Muscle of arm (tissue), 12 donors: ENCODE data around the gene TSSK1B. TPM values are rescaled to one million over a fixed set of nuclear protein-coding genes. Genes with fewer than 3 reads are reported as not detected.
"Not testable (repeated sequence)": the region's sequence is repeated elsewhere in the genome, so short reads cannot be mapped to it uniquely, and the experiment has no call there.

Source experiments
- DNase-seq: peaks from one replicate; pipeline ENCODE4 v3.0.0-alpha.2; 2013
- polyA plus RNA-seq, 12 donors: library from polyadenylated mRNA; unstranded; fragments of 120-200 nt; gene quantifications; one replicate each; pipeline ENCODE4 v1.2.1, GENCODE V29; 2013; ENCODE audit not compliant: insufficient read length in 12 of 12

The TSSK1B gene
- polyA plus RNA-seq, 12 donors, result 0.13 TPM; not detected in 11

DNA sequence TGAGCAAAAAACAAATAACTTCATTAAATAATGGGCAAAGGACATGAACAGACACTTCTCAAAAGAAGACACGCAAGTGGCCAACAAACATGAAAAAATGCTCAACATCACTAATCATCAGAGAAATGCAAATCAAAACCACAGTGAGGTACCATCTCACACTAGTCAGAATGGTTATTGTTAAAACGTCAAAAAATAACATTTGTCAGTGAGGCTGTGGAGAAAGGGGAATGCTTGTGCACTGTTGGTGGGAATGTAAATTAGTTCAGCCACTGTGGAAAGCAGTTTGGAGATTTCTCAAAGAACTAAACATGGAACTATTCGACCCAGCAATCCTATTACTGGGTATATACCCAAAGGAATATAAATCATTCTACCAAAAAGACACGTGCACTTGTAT is 36.8 kb downstream of the TSSK1B start:
- not testable (repeated sequence) for DNase-seq

DNA sequence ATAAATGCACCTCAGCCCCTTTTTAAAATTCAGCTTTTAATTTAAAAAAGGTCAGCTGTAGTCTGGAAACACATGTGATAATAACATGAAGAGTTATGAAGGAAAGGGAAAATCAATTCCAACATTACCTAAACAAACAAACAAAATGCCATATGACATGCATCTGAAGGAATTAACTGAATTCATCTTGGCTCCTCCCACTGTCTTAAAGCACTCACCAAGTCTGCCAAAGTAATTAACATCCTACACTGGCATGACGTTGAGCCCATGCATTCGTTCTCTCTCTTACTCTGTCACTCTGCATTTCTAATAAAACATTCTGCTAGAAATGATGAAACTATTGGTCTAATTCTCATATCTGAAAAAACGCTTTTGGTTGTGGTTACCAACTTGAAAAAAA is 37.7 kb downstream of the TSSK1B start:
- DNase-seq, result no peak

DNA sequence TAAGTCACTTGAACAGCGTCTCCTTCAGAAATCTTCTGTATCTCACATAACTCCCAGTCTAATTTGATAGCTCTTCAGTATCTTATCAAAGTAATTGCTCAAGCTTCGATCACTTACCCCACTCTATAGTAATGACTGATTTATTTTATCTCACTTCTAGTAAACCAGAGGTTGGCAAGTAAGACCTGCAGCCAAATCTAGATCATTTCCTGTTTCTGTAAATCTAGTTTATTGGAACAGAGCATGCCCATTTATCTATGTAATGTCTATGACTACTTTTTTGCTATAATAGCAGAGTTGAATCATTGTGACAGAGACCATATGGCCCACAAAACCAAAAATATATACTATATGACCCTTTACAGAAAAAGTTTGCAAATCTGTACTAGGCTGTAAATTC is 40.1 kb downstream of the TSSK1B start:
- no peak for DNase-seq

DNA sequence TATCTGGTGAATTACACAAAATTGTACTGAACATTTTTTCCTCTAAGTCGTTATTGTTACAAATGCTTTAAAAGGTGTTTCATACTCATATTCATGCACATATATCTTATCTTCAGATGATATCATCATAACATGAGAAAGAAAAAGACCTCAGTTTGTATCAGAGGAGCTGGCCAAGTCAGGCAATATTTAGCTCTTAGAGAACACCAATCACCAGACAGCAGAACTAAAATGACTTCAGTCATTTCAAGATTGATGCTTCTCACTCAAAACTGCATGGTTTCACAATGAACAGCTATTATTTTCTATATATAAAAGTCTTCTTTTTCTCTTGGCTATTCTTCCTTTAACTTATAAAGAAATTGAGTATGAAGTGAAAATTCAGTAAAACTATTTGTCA is 44.6 kb downstream of the TSSK1B start:
- DNase-seq, result no peak

DNA sequence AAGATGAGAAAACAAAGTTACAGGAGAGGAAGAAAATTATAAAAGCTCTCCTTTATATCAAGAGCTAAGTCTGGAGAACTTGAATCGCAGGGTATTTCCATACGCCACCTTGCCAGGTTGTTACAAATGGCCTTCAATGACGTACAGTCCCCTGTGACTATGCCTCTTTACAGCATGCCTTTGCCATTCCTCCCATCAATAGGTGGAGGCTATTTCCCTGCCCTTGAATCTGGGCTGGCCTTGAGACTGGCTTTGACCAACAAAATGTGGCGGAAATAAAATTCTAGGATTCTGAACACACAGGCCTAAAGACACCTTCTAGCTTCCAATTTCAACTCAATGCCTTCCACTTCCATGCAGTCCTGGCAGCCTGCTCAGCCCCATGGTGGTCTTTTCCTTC is 45.7 kb downstream of the TSSK1B start:
- DNase-seq, result no peak

DNA sequence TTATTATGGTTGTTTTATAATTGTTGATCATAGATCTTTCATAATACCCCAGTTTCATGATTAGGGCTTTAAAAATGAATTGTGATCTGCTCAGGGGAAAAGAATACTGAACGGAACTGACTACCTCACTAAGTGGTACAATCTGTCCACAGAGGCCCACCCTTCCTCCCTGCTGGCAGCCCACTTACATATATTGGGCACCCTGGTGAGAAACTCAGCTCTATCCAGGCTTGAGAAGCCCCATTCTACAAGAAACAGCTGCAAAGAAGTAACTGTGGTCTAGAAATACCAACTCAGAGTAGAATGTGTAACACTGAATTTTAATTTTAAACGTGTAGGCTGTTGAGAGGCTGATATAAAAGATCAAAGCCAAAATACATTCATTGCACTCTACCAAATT is 46.9 kb downstream of the TSSK1B start:
- DNase-seq, result no peak

DNA sequence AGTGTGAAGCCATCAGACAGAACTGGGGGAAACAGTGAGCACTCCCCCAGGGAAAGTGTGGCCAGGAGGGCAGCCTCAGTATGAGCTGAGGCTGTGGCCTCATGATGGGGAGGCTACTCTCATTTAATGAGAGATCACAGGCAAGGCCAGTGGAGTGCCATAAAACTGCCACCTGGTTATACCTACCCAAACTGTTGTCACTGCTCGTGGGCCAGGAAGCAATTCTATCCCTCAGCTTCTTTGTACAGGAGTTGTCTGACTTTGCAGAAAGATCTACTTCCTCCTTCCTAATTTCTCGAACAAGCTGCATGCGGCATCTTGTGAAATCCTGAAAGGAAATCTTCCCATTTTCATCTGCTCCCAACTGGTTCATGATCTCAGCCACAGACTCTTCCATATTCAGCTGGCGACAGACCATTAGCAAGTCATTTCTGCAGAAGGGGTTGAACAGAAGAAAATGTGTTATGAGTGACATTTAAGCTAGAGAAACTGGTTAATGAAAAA is 50.0 kb downstream of the TSSK1B start:
- DNase-seq, result no peak

DNA sequence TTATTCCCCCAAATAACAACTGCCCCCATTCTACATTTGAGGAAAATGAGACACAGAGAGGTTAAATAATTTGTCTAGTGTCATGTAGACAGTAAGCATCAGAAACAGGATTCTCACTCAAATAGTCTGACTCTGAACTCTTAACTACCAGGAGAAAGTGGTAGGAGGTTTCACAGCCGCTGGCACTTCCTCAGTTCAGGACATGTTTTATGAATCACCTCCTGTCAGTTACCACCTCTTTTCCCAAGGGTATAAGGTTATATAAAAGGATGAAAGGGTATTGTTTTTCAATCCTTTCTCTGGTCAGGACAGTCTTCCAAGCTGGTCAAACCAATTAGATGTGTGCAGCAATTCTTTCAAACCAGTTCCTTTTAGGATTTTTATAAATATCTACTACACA is 52.1 kb downstream of the TSSK1B start:
- DNase-seq, result no peak

Other genes with a start within 250 kb of the TSSK1B start
- 10 to 100 TPM in 11 of 12 donors, not detected in 1; 13.8 to 23.3 (median 19.2) TPM for gene MCC, start 53.5 kb upstream of the TSSK1B start, polyA plus RNA-seq
- 10 to 100 TPM in 11 of 12 donors, not detected in 1; 13.1 to 31.6 (median 20.6) TPM for gene YTHDC2, start 78.7 kb upstream of the TSSK1B start, polyA plus RNA-seq